HL-60 (cell line): ENCODE results near the gene POU3F2.
A peak's percentile ranks its signal among the peaks of the same experiment; 100 is the strongest.

Experiments used
- DNase-seq, 2 experiments: peaks; one replicate each; pipeline ENCODE4 v3.0.0-alpha.2; 2010 to 2020; ENCODE audit warnings: low read depth in 1 of 2, low spot score in 1 of 2
- H3K27ac ChIP-seq: fragments of 250-450 bp; sonication (Bioruptor Pico); replicated peaks from 2 replicates; pipeline ENCODE4 v1.5.1; 2020; ENCODE audit warnings: mild to moderate bottlenecking, moderate library complexity
- H3K27me3 ChIP-seq: fragments of 250-450 bp; sonication (Bioruptor Pico); 2 replicates; pipeline ENCODE4 v1.5.1; 2021; ENCODE audit warnings: mild to moderate bottlenecking, moderate library complexity; ENCODE audit not compliant: insufficient read depth, poor library complexity, severe bottlenecking
- H3K4me3 ChIP-seq: replicated peaks from 2 replicates; pipeline ENCODE4 v1.5.1; 2011; ENCODE audit warnings: mild to moderate bottlenecking, control low read depth, low read length; ENCODE audit not compliant: insufficient read depth
- CTCF ChIP-seq: IDR thresholded peaks from one replicate; pipeline ENCODE4 v1.5.1; 2011; ENCODE audit warnings: low read length, control low read depth, inconsistent platforms; ENCODE audit not compliant: insufficient read depth
- GABPA ChIP-seq: IDR thresholded peaks from 2 replicates; pipeline ENCODE4 v1.6.1; 2012; ENCODE audit warnings: low read depth
- POLR2AphosphoS5 ChIP-seq: IDR thresholded peaks from 2 replicates; pipeline ENCODE4 v1.6.1; 2012; ENCODE audit warnings: low read depth
- REST ChIP-seq: IDR thresholded peaks from 2 replicates; pipeline ENCODE4 v1.6.1; 2012; ENCODE audit warnings: low read depth; ENCODE audit not compliant: insufficient replicate concordance
- SPI1 ChIP-seq: IDR thresholded peaks from 2 replicates; pipeline ENCODE4 v1.6.1; 2012; ENCODE audit warnings: low read depth, mild to moderate bottlenecking, borderline replicate concordance

Gene POU3F2

GRCh38 chr6:98847416-98847778 is 13.0 kb downstream of the POU3F2 start:
- no peak for DNase-seq
- TF ChIP-seq POLR2AphosphoS5, result no peak
- H3K27me3 ChIP-seq, result peaks cover 46% of the 10 kb centered on the region
- no peak overlapping the region for H3K27ac ChIP-seq
- H3K4me3 ChIP-seq, result no peak overlapping the region

DNA sequence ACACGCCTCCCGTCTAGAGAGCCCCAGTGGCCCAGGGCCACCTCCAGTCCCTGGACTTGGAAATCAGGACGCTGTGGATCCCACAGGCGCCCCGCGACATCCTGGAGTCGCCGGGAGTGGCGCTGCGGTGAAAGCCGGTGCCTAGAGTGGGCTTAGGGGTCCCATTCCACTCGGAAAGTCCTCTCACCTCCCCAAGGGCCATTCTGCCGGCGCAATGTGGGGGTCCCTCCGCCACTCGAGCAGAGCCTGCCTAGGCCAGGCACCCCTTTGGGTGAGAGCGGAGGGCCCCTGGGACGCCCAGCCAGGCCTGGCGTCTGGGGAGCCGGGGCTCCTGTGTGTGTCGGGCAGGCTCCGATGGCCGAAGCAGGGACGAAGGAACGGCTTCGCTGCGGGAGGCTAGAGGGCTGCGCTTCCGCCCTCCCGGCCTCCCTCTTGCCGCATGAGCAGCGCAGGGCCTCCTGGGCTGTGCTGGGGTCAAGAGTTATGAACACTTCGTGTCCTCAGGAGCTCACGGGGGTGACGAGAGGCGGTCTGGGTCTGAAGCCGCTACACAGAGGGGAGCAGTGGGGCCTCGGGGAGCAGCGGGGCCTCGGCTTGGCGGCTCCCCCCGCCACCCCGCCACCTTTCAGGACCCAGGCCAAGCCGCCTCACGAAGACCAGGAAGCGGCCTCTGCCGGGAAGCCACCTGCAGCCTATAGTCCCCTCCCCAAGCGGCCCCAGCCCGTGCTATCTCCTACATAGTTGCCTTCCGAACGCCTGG is 13.6 kb downstream of the POU3F2 start:
- Histone ChIP-seq H3K27ac (no peak overlapping the region), H3K4me3 (no peak overlapping the region), H3K27me3 (peaks cover 41% of the 10 kb centered on the region)
- DNase-seq, result no peak
- TF ChIP-seq REST, result no peak
- no peak for TF ChIP-seq GABPA
- no peak for TF ChIP-seq CTCF
- TF ChIP-seq POLR2AphosphoS5, result no peak
- no peak for TF ChIP-seq SPI1

- TF ChIP-seq CTCF, result no peak
- TF ChIP-seq SPI1, result peak; percentile 55; the same call in 1 of the 2 replicates
- no peak for DNase-seq
- H3K4me3 ChIP-seq, result no peak overlapping the region
- H3K27me3 ChIP-seq, result peaks cover 37% of the 10 kb centered on the region
- no peak overlapping the region for H3K27ac ChIP-seq
Measured at GRCh38 chr6:98848539-98849242, 14.3 kb downstream of the POU3F2 start.

DNA sequence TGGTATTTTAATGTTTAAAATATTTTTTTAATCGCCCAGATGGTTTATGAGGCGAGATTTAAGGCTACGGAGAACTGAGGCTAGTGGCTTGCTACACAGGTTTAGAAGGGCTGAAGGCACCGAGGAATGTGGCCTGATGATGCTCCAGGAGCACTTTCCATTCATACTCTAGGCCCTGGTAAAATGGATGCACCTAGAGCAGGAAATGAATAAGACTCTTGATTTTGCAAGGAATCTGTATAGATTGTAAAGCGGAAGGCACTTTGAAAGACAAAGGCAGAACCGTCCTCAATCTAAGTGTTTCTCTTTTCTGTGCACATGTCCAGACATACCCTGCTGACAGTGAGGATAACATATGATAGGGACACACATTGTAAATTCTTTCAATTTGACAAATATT is 30.1 kb downstream of the POU3F2 start:
- H3K27me3 ChIP-seq, result no peaks in the 10 kb centered on the region
- no peak overlapping the region for H3K4me3 ChIP-seq
- H3K27ac ChIP-seq, result no peak overlapping the region
- TF ChIP-seq GABPA, result no peak
- DNase-seq, result no peak

- H3K4me3 ChIP-seq, result no peak overlapping the region
- TF ChIP-seq REST, result no peak
- no peak for TF ChIP-seq CTCF
- no peak for TF ChIP-seq POLR2AphosphoS5
- no peak for TF ChIP-seq SPI1
- TF ChIP-seq GABPA, result no peak
- DNase-seq, result no peak
- H3K27ac ChIP-seq, result no peak overlapping the region
- no peaks in the 10 kb centered on the region for H3K27me3 ChIP-seq
Measured at GRCh38 chr6:98871057-98871456, 36.7 kb downstream of the POU3F2 start.
